Ovary (tissue), 3 donors: ENCODE data around the gene WNK1.

Source experiments
- CTCF ChIP-seq, 3 donors: fragments of 450-650 bp in 2 of 3; fragments of 200-600 bp in 1 of 3; IDR thresholded peaks; one replicate each; pipeline versions ENCODE4 v1.5.1 to v1.8.0; 2016 to 2022; ENCODE audit warnings: antibody characterized with exemption in 3 of 3, mild to moderate bottlenecking in 1 of 3
- EP300 ChIP-seq: sonication (generic); formaldehyde crosslinking; IDR thresholded peaks from one replicate; pipeline ENCODE4 v1.6.1; 2017; ENCODE audit warnings: antibody characterized with exemption
- POLR2A ChIP-seq: fragments of 450-650 bp; IDR thresholded peaks from one replicate; pipeline ENCODE4 v1.6.1; 2017; ENCODE audit warnings: antibody characterized with exemption, mild to moderate bottlenecking, moderate library complexity
- donor health status: DM: no; HTN: no; CAD: no.

GRCh38 chr12:948238-948637 is 195.9 kb downstream of the WNK1 start:
- TF ChIP-seq POLR2A (no peak), CTCF (IDR thresholded peaks at IDR 0.05) (no peak), EP300 (no peak)
